ENCODE results near the gene SBF2. TPM values are rescaled to one million over a fixed set of nuclear protein-coding genes. Genes with fewer than 3 reads are reported as not detected.

Gene SBF2
- total RNA-seq, 1 donor from 2014 or later, result 39.5 TPM

DNA sequence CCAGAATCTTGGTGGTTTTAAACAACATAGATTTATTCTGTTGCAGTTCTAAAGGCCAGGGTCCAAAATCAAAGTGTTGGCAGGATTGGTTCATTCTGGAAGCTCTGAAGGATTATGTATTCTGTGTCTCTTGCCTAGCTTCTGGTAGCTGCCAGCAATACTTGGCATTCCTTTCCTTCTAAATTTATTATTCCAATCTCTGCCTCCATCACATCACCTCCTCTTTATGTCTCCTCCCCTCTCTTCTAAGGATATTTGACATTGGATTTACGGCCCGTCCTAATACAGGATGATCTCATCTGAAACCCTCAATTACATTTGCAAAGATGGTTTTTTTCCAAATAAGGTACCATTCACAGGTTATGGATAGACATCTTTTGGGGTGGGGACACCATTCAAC is 186.5 kb downstream of the SBF2 start:
- no peaks in the 10 kb centered on the region for H3K27me3 Mint-ChIP-seq
- H3K4me3 Mint-ChIP-seq, result no peak overlapping the region
- no peak for DNase-seq (ENCODE audit: extremely low spot score, unreplicated experiment)
- no peak overlapping the region for H3K27ac Mint-ChIP-seq
- TF ChIP-seq, protein P1, sequence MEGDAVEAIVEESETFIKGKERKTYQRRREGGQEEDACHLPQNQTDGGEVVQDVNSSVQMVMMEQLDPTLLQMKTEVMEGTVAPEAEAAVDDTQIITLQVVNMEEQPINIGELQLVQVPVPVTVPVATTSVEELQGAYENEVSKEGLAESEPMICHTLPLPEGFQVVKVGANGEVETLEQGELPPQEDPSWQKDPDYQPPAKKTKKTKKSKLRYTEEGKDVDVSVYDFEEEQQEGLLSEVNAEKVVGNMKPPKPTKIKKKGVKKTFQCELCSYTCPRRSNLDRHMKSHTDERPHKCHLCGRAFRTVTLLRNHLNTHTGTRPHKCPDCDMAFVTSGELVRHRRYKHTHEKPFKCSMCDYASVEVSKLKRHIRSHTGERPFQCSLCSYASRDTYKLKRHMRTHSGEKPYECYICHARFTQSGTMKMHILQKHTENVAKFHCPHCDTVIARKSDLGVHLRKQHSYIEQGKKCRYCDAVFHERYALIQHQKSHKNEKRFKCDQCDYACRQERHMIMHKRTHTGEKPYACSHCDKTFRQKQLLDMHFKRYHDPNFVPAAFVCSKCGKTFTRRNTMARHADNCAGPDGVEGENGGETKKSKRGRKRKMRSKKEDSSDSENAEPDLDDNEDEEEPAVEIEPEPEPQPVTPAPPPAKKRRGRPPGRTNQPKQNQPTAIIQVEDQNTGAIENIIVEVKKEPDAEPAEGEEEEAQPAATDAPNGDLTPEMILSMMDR (conservative IDR thresholded peaks at IDR 0.05), result no peak
- peaks cover 5% of the 10 kb centered on the region for H3K9me3 Mint-ChIP-seq
- peaks cover 9% of the 10 kb centered on the region for H3K4me1 Mint-ChIP-seq (ENCODE audit: unreplicated experiment)
- peaks cover under 1% of the 10 kb centered on the region for H3K36me3 Mint-ChIP-seq

GRCh38 chr11:10097615-10098014 is 196.4 kb downstream of the SBF2 start:
- no peaks in the 10 kb centered on the region for H3K27me3 Mint-ChIP-seq
- peaks cover 18% of the 10 kb centered on the region for H3K36me3 Mint-ChIP-seq
- no peak for DNase-seq (ENCODE audit: extremely low spot score, unreplicated experiment)
- peaks cover 20% of the 10 kb centered on the region for H3K9me3 Mint-ChIP-seq
- no peaks in the 10 kb centered on the region for H3K4me1 Mint-ChIP-seq (ENCODE audit: unreplicated experiment)
- no peak overlapping the region for H3K4me3 Mint-ChIP-seq
- no peak overlapping the region for H3K27ac Mint-ChIP-seq
- TF ChIP-seq, protein P1 (conservative IDR thresholded peaks at IDR 0.05), result no peak

- TF ChIP-seq, protein P1 (conservative IDR thresholded peaks at IDR 0.05), result no peak
- H3K4me3 Mint-ChIP-seq, result no peak overlapping the region
- peaks cover 13% of the 10 kb centered on the region for H3K36me3 Mint-ChIP-seq
- peaks cover 20% of the 10 kb centered on the region for H3K9me3 Mint-ChIP-seq
- no peak overlapping the region for H3K27ac Mint-ChIP-seq
- no peaks in the 10 kb centered on the region for H3K27me3 Mint-ChIP-seq
- no peak for DNase-seq (ENCODE audit: extremely low spot score, unreplicated experiment)
- H3K4me1 Mint-ChIP-seq (ENCODE audit: unreplicated experiment), result no peaks in the 10 kb centered on the region
Observed at GRCh38 chr11:10096987-10097386, 197.0 kb downstream of the SBF2 start.

- TF ChIP-seq, protein P1 (conservative IDR thresholded peaks at IDR 0.05), result no peak
- Mint-ChIP-seq H3K27ac (no peak overlapping the region), H3K36me3 (peaks cover 7% of the 10 kb centered on the region), H3K27me3 (no peaks in the 10 kb centered on the region), H3K4me3 (no peak overlapping the region), H3K9me3 (peaks cover 20% of the 10 kb centered on the region), H3K4me1 (ENCODE audit: unreplicated experiment) (no peaks in the 10 kb centered on the region)
- DNase-seq (ENCODE audit: extremely low spot score, unreplicated experiment), result no peak
Observed at GRCh38 chr11:10095412-10096208, 198.4 kb downstream of the SBF2 start.

- Mint-ChIP-seq H3K4me1 (ENCODE audit: unreplicated experiment) (no peaks in the 10 kb centered on the region), H3K9me3 (no peaks in the 10 kb centered on the region), H3K4me3 (no peak overlapping the region), H3K27ac (no peak overlapping the region), H3K27me3 (no peaks in the 10 kb centered on the region), H3K36me3 (no peaks in the 10 kb centered on the region)
- DNase-seq (ENCODE audit: extremely low spot score, unreplicated experiment), result no peak
- TF ChIP-seq, protein P1 (conservative IDR thresholded peaks at IDR 0.05), result no peak
Observed at GRCh38 chr11:10092426-10092825, 201.6 kb downstream of the SBF2 start.
